ENCODE results near the gene ABCB8. TPM values are rescaled to one million over a fixed set of nuclear protein-coding genes. Genes with fewer than 3 reads are reported as not detected.

ABCB8 gene
- total RNA-seq, 8 experiments from 2014 or later = 13.5 to 38.1 (median 27.0) TPM

- in situ Hi-C loops (cut with MboI; ENCODE audit: low pct_unique_long_range_greater_than_20kb in 2 of 9, low sequenced_read_pairs in 9 of 9, unreplicated experiment in 9 of 9) = no loop called here
- no peak overlapping the region for H3K4me3 ChIP-seq
- H3K27ac ChIP-seq = no peak overlapping the region
- H3K4me1 ChIP-seq (replicated peaks in 1 of 2) = peaks cover 11 to 14% of the 10 kb centered on the region in 2 donors
- 13 to 100% (median 88%) methylated on average over 2 to 5 of the region's 13 CpGs; no CpG with 5 or more reads in 4 of the 10 experiments for WGBS, 10 experiments
- no peak for ATAC-seq (replicated peaks in 6 of 8)
These were observed 27.3 kb upstream of the ABCB8 start for GRCh38 chr7:151000897-151001495.

GRCh38 chr7:151001546-151001945 is 26.7 kb upstream of the ABCB8 start:
- WGBS, 10 experiments = 95 to 100% (median 95%) methylated on average over 4 to 8 of the region's 16 CpGs; no CpG with 5 or more reads in 7 of the 10 experiments
- Histone ChIP-seq H3K4me3 (no peak overlapping the region), H3K4me1 (replicated peaks in 1 of 2) (peaks cover 8 to 10% of the 10 kb centered on the region in 2 donors), H3K27ac (no peak overlapping the region)
- in situ Hi-C loops (cut with MboI; ENCODE audit: low pct_unique_long_range_greater_than_20kb in 2 of 9, low sequenced_read_pairs in 9 of 9, unreplicated experiment in 9 of 9) = no loop called here
- no peak for ATAC-seq (replicated peaks in 6 of 8)

GRCh38 chr7:151003572-151003971 is 24.7 kb upstream of the ABCB8 start:
- H3K4me3 ChIP-seq = no peak overlapping the region
- H3K27ac ChIP-seq = no peak overlapping the region
- H3K4me1 ChIP-seq (replicated peaks in 1 of 2) = no peaks in the 10 kb centered on the region
- WGBS, 10 experiments = 20 to 97% (median 80%) methylated on average over 1 to 12 of the region's 12 CpGs; no CpG with 5 or more reads in 3 of the 10 experiments
- in situ Hi-C loops (cut with MboI; ENCODE audit: low pct_unique_long_range_greater_than_20kb in 2 of 9, low sequenced_read_pairs in 9 of 9, unreplicated experiment in 9 of 9) = no loop called here
- peak in 2 of 8 experiments; percentile 36 to 78 for ATAC-seq (replicated peaks in 6 of 8)

GRCh38 chr7:151005566-151005965 is 22.7 kb upstream of the ABCB8 start:
- 78 to 100% (median 92%) methylated on average over 1 to 9 of the region's 9 CpGs; no CpG with 5 or more reads in 1 of the 10 experiments for WGBS, 10 experiments
- in situ Hi-C loops (cut with MboI; ENCODE audit: low pct_unique_long_range_greater_than_20kb in 2 of 9, low sequenced_read_pairs in 9 of 9, unreplicated experiment in 9 of 9) = no loop called here
- Histone ChIP-seq H3K4me3 (no peak overlapping the region), H3K27ac (no peak overlapping the region), H3K4me1 (replicated peaks in 1 of 2) (peaks cover 11 to 14% of the 10 kb centered on the region in 2 donors)
- ATAC-seq (replicated peaks in 6 of 8) = no peak

- Histone ChIP-seq H3K4me3 (no peak overlapping the region), H3K4me1 (replicated peaks in 1 of 2) (peaks cover 14 to 16% of the 10 kb centered on the region in 2 donors), H3K27ac (no peak overlapping the region)
- ATAC-seq (replicated peaks in 6 of 8) = no peak
- in situ Hi-C loops (cut with MboI; ENCODE audit: low pct_unique_long_range_greater_than_20kb in 2 of 9, low sequenced_read_pairs in 9 of 9, unreplicated experiment in 9 of 9) = no loop called here
- 20 to 100% (median 76%) methylated on average over 1 to 18 of the region's 23 CpGs; no CpG with 5 or more reads in 4 of the 10 experiments for WGBS, 10 experiments
These were observed 21.5 kb upstream of the ABCB8 start for GRCh38 chr7:151006590-151007300.

GRCh38 chr7:151007469-151007898 is 20.8 kb upstream of the ABCB8 start:
- in situ Hi-C loops (cut with MboI; ENCODE audit: low pct_unique_long_range_greater_than_20kb in 2 of 9, low sequenced_read_pairs in 9 of 9, unreplicated experiment in 9 of 9) = no loop called here
- ATAC-seq (replicated peaks in 6 of 8) = peak in 1 of 8 experiments; percentile 27
- WGBS, 10 experiments = 70 to 100% methylated on average over 1 to 2 of the region's 7 CpGs; no CpG with 5 or more reads in 8 of the 10 experiments
- H3K4me3 ChIP-seq = no peak overlapping the region
- H3K4me1 ChIP-seq (replicated peaks in 1 of 2) = peaks cover 14 to 16% of the 10 kb centered on the region in 2 donors
- no peak overlapping the region for H3K27ac ChIP-seq

- peaks cover 19% of the 10 kb centered on the region in 2 donors for H3K4me1 ChIP-seq (replicated peaks in 1 of 2)
- in situ Hi-C loops (cut with MboI; ENCODE audit: low pct_unique_long_range_greater_than_20kb in 2 of 9, low sequenced_read_pairs in 9 of 9, unreplicated experiment in 9 of 9) = no loop called here
- WGBS, 10 experiments = 36 to 94% (median 73%) methylated on average over 2 to 7 of the region's 11 CpGs; no CpG with 5 or more reads in 1 of the 10 experiments
- H3K4me3 ChIP-seq = no peak overlapping the region
- no peak for ATAC-seq (replicated peaks in 6 of 8)
- H3K27ac ChIP-seq = no peak overlapping the region
These were observed 20.1 kb upstream of the ABCB8 start for GRCh38 chr7:151008143-151008510.

- in situ Hi-C loops (cut with MboI; ENCODE audit: low pct_unique_long_range_greater_than_20kb in 2 of 9, low sequenced_read_pairs in 9 of 9, unreplicated experiment in 9 of 9) = no loop called here
- no peak overlapping the region for H3K4me3 ChIP-seq
- WGBS, 10 experiments = 47 to 98% (median 94%) methylated on average over 2 to 10 of the region's 40 CpGs; no CpG with 5 or more reads in 5 of the 10 experiments
- ATAC-seq (replicated peaks in 6 of 8) = peak in 2 of 8 experiments; percentile 8 to 39
- H3K27ac ChIP-seq = no peak overlapping the region
- peaks cover 24% of the 10 kb centered on the region in 2 donors for H3K4me1 ChIP-seq (replicated peaks in 1 of 2)
These were observed 19.5 kb upstream of the ABCB8 start for GRCh38 chr7:151008511-151009323.

- whole genome bisulfite sequencing, 10 experiments = 40% methylated on average over 1 of the region's 22 CpGs; no CpG with 5 or more reads in 9 of the 10 experiments
- Histone ChIP-seq H3K4me3 (no peak overlapping the region), H3K4me1 (replicated peaks in 1 of 2) (peaks cover 27 to 28% of the 10 kb centered on the region in 2 donors), H3K27ac (no peak overlapping the region)
- in situ Hi-C loops (cut with MboI; ENCODE audit: low pct_unique_long_range_greater_than_20kb in 2 of 9, low sequenced_read_pairs in 9 of 9, unreplicated experiment in 9 of 9) = no loop called here
- peak in 5 of 8 experiments; percentile 38 to 47 (median 42) for ATAC-seq (replicated peaks in 6 of 8)
These were observed 18.8 kb upstream of the ABCB8 start for GRCh38 chr7:151009327-151010036.

GRCh38 chr7:151010037-151010306 is 18.3 kb upstream of the ABCB8 start:
- WGBS, 10 experiments = no CpG with 5 or more reads among the region's 7 CpGs
- H3K4me1 ChIP-seq (replicated peaks in 1 of 2) = peaks cover 27 to 28% of the 10 kb centered on the region in 2 donors
- H3K27ac ChIP-seq = no peak overlapping the region
- in situ Hi-C loops (cut with MboI; ENCODE audit: low pct_unique_long_range_greater_than_20kb in 2 of 9, low sequenced_read_pairs in 9 of 9, unreplicated experiment in 9 of 9) = no loop called here
- no peak overlapping the region for H3K4me3 ChIP-seq
- no peak for ATAC-seq (replicated peaks in 6 of 8)

GRCh38 chr7:151010307-151011096 is 17.7 kb upstream of the ABCB8 start:
- Histone ChIP-seq H3K4me1 (replicated peaks in 1 of 2) (peaks cover 27 to 28% of the 10 kb centered on the region in 2 donors), H3K27ac (no peak overlapping the region), H3K4me3 (no peak overlapping the region)
- peak; percentile 2 to 22 (median 14) for ATAC-seq (replicated peaks in 6 of 8)
- in situ Hi-C loops (cut with MboI; ENCODE audit: low pct_unique_long_range_greater_than_20kb in 2 of 9, low sequenced_read_pairs in 9 of 9, unreplicated experiment in 9 of 9) = no loop called here
- 0 to 27% (median 26%) methylated on average over 1 to 7 of the region's 18 CpGs; no CpG with 5 or more reads in 7 of the 10 experiments for WGBS, 10 experiments

- H3K27ac ChIP-seq = no peak overlapping the region
- no peak overlapping the region for H3K4me3 ChIP-seq
- in situ Hi-C loops (cut with MboI; ENCODE audit: low pct_unique_long_range_greater_than_20kb in 2 of 9, low sequenced_read_pairs in 9 of 9, unreplicated experiment in 9 of 9) = no loop called here
- ATAC-seq (replicated peaks in 6 of 8) = peak in 2 of 8 experiments; percentile 9 to 10
- 100% methylated on average over 1 of the region's 1 CpG; no CpG with 5 or more reads in 9 of the 10 experiments for WGBS, 10 experiments
- peaks cover 27 to 28% of the 10 kb centered on the region in 2 donors for H3K4me1 ChIP-seq (replicated peaks in 1 of 2)
These were observed 17.2 kb upstream of the ABCB8 start for GRCh38 chr7:151011097-151011409.

Data from motor neuron (in vitro differentiated cells).